Measurements from ENCODE around the gene TSC2.

Gene TSC2

DNA sequence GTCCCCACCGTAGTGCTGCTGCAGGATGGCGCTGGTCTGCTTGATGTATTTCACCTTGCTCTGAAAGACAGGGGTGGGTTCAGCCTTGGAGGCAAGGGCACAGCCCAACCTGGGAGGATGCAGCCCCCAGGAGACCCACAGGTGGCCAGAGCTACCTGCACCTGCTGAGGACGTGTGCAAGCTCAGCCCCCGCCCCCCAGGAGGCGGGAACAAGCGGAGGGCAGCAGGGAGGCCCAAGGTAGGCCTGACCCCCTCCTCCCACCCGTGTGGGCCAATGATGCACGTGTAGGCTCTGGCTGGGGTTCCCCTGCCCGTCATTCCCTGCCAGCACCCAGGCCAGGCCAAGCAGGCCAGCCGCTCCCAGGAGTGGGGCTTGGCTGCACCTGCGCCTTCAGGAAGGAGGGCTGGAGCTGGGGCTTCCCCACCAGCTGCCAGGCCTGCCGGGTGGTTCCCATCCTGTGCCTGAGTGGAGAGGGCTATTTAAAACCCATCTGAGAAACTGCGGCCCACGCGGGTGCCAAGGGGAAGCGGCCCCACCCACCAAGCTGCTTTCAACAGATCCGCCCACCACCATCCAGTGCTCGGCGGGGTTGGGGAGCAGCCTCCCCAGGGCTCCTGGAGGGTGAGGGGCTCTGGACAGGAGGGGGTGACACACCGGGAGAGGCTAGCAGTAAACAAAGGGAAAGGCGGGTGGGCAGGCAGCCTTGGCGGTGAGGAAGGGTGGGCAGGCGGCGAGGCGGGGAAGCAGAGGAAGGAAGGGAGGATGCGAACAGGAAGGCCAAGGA is 3.9 kb upstream of the TSC2 start:
- no peak for DNase-seq (ENCODE audit: low read depth)

DNA sequence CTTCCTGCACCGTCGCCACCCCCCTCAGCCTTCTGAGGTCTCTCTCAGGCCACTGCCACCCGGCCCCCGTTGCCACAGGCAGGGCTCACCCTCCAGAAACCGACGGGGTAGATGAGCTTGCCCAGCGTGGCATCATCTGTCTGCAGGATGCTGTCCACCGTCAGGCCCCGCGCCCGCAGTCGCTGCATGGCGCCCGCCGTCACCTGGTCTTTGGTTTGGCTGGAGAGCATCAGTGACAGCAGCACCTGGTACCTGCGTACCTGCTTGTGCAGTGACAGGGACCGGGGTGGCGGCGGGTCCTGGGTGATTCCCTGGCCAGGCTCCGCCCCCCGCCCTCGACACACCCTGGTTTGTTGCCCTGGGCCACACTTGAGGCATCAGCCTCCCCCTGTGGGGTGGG is 3.2 kb upstream of the TSC2 start:
- DNase-seq (ENCODE audit: low read depth), result no peak

DNA sequence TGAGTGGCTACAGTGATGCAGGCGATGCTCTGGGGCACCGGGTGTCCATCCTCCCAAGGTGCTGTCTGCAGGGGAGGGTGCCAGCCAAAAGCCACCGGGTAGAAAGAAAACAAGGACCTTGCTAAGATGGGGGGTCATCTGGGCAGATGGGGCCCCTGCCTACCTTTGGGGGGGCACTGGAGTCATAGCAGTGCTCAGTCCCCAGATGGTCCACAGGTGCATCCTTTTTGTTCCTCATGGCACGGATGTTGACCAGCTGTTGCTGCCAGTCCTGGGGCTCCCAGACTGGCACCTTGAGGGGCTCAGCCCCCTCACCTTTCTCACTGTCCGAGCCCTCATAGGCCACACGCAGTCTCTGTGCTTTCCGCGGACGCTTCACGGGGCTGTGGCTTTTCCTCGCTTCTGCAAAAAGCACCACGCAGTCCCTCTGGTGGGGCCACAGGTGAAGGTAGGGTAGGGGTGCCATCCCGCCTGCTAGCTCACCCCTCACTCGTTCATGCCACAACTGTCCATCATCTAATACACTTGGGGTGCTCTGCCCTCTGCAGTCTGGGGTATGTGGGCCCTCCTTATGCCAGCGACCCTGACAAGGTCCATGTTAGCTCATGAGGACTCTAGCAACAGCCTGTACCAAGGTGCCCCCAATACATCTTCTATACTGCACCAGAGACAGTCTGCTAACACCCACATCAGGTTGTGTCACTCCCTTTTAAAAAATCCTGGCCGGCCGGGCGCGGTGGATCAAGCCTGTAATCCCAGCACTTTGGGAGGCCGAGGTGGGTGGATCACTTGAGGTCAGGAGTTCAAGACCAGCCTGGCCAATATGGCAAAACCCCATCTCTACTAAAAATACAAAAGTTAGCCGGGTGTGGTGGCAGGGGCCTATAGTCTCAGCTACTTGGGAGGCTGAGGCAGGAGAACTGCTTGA is 1.6 kb upstream of the TSC2 start:
- DNase-seq (ENCODE audit: low read depth), result no peak

DNA sequence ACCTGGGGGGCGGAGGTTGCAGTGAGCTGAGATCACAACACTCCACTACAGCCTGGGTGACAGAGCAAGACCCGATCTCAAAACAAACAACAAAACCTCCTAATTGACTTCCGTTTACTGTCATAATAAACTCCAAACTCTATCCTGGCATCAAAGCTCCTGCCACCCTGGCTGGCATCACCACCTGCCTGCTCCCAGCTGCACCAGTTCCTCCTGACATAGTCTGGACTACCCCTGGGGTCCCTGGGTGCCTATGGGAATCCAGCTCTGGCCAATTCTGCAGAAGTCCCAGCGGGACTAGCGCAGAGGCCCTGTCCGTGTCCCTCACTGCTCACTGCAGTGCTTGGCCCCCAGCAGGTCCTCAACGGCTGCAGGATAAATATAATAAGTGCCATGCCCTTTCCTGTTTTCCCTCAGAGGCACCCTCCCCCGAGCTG is 874 bp upstream of the TSC2 start:
- no peak for DNase-seq (ENCODE audit: low read depth)

DNA sequence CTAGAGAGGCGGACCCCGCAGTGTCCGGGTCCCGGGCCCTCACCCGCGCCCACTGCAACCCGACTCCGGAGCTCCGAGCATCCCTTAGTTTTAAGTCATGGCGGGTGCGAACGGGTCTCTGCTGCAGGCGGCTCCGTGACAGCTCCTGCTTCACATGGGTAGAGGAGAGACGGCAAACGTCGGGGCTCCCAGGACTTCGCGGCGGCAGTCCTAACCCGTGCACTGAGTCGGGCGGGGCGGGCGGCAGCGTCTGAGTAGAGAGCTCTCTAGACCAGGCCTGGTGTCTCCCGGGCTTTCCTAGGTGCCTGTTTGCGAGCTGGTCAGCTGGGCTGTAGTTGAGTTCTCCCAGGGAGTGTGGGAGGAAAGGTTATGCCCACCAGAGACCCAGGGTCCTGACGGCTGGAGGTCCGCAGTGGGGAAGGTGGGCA is 345 bp downstream of the TSC2 start:
- DNase-seq (ENCODE audit: low read depth), result no peak

DNA sequence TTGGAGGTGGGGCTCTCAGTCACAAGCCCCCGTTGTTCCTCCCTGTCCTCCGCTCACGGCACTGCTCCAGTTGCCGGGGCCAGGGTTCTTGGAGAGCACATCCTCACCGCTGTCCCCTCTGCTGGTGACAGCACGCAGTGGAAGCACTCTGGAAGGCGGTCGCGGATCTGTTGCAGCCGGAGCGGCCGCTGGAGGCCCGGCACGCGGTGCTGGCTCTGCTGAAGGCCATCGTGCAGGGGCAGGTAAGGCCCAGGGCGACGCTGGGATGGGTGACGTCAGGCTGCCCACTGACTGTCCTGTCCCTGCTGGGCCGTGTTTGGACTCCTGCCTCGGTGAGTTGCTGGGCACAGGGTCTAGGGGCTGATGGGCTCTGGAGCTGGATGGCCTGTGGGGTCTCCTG is 5.4 kb downstream of the TSC2 start:
- DNase-seq (ENCODE audit: low read depth), result no peak

DNA sequence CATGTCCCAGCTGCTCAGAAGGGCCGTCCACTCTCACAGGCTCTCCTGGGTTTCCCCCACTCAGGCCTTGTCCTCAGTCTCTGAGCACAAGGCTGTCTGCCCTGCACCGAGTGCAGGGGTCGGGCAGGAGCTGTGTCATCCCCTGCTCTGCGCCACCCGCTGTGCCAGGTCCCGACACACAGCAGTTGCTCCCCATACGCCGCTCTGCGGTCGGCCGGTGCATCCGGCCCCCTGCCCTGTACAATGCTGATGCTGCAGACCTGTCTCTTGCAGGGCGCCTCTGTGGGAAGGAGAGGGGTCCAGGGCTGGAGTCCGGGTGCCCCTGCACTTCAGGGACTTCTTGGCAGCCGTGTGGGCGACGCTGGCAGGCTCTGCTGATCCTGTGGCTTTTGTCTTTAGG is 6.1 kb downstream of the TSC2 start:
- no peak for DNase-seq (ENCODE audit: low read depth)

DNA sequence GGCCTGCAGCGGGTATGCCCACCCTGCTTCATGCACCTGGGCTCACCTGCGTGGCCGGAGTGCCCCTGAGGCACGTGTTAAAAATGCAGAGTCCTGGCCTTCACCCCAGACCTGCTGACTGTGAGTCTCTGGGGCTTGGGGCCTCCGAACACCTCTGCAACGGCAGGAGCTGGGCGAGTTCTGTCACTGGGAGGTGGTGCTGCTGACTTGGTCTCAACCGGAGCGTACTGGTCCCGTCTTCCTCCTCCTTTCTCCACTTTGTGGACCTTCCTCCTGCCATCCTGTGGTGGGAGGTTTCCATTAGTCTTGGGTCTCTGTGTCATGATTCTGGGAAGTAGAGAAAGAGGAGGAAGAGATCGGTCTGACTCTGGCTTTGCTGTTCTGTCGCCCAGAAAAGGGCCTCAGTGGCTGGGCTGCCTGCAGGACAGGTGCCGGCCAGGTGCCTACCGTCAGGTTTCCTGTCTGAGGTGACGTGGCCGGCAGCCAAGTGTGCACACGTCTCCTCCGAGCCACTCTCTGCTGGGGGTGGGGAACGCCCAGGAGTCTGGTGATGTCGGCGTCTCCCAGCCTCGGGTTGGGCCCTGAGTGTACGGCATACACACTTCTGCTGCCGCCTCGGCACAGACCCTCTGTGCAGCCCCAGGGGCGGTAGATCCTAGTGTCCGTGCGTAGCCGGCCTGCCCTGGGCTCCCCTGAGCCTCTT is 6.9 kb downstream of the TSC2 start:
- DNase-seq (ENCODE audit: low read depth), result no peak

DNA sequence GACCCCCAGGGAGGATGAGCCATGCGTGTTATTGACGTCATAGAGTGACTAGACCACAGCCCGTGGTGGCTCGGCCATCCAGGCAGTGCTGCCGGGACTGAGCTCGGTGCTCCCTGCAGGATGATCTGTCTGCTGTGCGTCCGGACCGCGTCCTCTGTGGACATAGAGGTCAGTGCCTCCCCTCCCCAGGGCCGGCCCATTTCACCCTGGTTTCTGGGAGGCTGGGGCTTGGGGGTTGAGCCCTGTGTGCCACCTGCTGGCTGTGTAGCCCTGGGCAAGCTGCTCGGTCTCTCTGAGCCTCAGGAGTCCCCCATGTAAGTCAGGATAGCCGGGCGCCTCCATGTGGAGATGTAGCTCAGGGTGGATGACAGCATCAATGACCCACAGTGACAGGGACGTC is 8.3 kb downstream of the TSC2 start:
- no peak for DNase-seq (ENCODE audit: low read depth)

DNA sequence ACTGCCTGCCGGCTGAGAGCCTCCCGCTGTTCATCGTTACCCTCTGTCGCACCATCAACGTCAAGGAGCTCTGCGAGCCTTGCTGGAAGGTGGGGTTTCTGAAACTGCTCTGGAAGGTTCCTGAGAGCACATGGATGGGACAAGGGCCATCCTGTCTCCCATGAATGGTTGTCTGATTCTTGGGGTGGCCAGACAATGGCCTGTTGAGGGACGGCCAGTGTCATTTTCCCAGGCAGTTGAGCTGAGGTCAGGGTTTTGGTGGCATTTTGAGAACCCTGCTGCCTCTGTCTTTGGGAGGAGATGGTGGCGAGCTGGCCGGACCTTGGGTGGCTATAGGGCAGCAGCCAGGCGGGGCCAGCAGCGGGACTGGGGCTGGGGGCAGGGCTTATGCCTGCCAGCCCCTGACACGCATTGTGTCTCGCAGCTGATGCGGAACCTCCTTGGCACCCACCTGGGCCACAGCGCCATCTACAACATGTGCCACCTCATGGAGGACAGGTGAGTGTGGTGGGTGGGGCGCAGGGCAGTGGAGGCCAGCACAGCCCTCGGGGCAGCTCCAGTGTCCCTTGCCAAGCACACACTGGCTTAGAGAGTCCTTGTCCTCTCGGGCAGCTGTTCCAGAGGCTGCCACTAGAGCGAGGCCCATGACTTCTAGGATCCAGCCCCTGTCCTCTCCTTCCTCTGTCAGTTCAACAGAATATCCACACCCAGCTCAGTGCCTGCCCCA is 9.1 kb downstream of the TSC2 start:
- no peak for DNase-seq (ENCODE audit: low read depth)

DNA sequence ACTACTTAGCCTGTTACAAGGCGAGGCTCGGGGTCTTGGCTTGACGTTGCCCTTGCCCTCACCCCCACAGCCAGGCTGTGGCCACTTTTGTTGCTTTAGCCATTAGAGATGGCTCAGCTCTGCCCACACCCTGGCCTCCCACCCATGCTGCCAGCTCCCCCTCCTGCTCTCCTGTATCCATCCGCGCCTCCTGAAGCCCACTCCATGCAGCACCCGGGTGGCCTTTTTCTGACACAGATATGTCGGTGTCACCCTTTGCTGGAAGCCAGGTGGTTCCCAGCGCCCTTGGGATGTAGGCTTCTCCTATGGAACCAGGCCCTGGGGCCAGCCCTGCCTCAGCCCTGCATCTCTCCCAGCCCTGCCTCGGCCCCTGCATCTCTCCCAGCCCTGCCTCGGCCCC is 9.7 kb downstream of the TSC2 start:
- DNase-seq (ENCODE audit: low read depth), result no peak

DNA sequence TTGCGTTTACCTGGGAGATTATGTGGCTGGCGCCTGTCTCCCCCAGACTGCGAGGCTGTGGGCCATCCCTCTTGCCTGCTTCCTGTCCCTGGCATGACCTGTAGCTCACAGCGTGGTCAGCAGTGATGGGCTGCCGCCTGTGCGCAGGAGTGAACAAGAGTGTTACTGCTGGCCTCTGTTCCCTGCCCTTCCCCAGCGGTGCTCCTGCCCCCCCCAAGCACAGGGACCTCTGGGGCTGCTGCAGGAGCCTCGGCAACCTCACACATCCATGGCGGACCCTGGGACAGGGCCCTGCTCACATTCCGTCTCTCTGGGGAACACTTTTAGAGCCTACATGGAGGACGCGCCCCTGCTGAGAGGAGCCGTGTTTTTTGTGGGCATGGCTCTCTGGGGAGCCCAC is 10.6 kb downstream of the TSC2 start:
- DNase-seq (ENCODE audit: low read depth), result no peak

DNA sequence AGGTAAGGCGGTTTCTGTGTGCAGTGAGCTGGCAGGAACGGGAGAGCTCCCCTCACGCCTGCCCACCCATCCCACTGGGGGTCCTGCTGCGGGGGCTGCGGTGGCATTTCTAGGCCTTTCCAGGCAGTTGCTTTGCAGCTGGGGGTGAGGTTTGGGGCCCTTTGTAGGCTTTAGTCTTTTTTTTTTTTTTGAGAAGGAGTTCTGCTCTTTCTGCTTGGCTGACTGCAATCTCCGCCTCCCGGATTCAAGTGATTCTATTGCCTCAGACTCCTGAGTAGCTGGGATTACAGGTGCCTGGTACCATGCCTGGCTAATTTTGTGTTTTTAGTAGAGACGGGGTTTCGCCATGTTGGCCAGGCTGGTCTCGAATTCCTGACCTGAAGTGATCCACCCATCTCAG is 11.1 kb downstream of the TSC2 start:
- DNase-seq (ENCODE audit: low read depth), result no peak

DNA sequence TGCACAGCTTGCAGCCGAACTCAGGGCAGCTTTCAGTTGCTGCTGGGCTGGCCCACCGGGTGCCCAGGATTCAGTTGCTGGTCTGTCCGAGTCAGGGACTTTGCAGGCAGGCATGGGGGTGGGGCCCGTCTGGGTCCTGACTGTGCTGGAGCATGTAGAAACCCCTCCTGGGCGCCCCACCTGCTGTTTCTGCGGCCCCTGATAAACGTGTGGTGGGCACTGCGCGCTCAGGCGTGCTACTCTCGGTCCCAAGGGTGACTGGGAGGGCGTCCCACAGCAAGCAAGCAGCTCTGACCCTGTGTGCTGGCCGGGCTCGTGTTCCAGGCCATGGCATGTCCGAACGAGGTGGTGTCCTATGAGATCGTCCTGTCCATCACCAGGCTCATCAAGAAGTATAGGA is 12.6 kb downstream of the TSC2 start:
- no peak for DNase-seq (ENCODE audit: low read depth)

DNA sequence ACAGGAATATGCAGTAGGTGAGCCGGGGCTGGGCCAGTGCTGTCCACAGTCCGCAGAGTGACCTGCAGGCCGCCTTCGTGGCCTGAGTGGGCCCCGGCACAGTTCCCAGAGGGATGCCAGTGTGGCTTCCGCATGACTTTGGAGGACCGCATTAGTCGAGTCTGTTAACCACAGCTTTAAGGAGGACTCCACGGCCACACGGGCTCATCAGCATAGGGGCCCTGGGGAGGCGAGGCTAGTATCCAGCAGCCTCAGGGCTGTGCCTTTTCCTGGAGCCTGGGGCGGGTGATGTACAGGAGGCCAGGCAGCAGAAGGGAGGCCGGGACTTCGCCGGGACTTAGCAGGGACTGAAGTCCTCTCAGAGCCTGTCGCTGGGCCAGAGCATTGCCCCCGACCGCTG is 13.2 kb downstream of the TSC2 start:
- DNase-seq (ENCODE audit: low read depth), result no peak

DNA sequence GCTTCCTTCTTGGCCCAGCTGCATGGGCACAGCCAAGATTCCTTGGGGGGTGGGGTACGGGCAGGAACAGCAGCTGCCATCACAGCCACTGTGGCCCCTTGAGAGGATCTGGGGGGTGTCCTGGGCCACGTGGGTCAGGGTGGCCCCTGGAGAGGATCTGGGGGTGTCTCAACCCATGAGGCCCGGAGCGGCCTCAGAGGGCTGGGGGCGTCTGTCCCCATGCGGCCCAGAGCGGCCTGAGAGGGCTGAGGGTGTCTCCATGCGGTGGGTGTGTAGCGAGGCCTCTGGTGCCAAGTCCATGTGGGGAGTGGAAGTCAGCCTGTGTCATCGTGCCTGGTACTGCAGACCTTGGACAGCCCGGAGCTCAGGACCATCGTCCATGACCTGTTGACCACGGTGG is 13.7 kb downstream of the TSC2 start:
- DNase-seq (ENCODE audit: low read depth), result no peak

DNA sequence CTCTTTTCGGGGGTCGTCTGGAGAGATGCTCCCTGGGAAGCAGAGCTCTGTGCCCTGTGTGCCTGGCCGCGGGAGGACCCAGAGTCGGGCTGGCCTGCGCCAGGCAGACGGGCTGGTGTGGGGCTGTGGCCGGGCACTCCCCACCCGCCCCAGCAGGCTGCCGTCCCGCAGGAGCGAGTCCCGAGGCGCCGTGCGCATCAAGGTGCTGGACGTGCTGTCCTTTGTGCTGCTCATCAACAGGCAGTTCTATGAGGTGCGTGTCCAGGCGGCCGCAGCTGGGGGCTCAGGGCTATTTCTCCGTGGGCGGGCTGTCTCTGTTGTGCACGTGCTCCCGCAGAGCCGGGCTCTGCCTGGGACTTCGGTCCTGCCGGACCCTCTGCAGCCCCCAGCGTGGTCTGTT is 15.0 kb downstream of the TSC2 start:
- no peak for DNase-seq (ENCODE audit: low read depth)

DNA sequence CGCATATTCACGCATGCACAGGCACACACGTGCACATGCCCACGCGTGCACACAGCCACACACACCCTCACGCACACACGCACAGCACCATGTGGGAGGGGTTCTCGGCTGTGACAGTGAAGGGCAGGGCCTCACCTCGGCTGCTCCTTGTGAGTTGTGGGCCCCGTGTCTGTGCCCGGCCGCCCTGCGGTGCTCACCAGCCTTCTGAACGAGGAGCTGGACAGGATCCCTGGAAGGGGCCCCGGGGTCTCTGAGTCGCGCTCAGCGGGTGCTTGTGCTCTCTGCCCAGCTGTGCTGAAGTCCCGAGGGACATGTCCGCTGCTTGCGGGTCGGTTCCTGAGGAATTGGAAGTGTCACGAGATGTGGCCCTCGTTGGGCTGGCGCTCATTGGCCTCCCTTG is 16.1 kb downstream of the TSC2 start:
- DNase-seq (ENCODE audit: low read depth), result no peak

DNA sequence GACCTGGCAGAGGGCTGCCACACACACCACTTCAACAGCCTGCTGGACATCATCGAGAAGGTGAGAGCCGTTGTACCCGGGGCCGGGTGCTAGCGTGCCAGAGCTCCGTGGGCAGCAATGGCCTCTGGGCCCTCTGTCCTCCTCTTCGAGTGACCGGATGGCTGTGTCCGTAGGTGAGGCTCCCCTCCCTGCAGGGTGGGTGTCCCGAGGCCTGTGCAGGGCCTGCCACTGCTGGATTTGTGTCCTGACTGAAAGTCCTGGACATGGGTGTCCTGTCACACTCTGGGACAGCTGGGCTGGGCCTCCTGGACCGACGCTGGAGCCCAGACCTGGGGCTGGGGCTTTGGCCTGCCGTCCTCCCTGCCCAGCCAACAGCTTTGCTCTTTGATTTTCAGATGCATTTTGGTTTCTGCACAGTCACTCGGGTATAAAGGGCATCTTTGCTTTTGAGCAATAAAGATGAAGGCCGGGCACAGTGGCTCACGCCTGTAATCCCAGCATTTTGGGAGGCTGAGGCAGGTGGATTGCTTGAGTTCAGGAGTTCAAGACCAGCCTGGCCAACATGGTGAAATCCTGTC is 16.7 kb downstream of the TSC2 start:
- DNase-seq (ENCODE audit: low read depth), result no peak

DNA sequence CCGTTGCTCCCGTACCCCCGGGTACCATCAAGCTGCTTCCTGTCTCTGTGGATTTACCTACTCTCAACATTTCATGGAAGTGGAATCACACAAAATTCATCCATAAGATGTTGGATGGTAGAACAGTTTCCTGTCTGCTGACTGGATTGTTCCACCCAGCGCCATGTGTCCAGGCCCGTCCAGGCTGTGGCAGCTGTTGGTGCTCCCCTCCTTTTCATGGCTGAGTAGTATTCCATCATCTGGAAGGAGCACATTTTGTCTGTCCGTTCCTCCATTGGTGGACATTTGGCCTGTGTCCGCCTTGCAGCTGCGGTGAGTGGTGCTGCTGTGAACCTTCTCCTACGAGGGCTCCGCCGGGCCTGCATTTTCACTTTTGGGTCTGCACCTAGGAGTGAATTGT is 18.4 kb downstream of the TSC2 start:
- DNase-seq (ENCODE audit: low read depth), result no peak

DNA sequence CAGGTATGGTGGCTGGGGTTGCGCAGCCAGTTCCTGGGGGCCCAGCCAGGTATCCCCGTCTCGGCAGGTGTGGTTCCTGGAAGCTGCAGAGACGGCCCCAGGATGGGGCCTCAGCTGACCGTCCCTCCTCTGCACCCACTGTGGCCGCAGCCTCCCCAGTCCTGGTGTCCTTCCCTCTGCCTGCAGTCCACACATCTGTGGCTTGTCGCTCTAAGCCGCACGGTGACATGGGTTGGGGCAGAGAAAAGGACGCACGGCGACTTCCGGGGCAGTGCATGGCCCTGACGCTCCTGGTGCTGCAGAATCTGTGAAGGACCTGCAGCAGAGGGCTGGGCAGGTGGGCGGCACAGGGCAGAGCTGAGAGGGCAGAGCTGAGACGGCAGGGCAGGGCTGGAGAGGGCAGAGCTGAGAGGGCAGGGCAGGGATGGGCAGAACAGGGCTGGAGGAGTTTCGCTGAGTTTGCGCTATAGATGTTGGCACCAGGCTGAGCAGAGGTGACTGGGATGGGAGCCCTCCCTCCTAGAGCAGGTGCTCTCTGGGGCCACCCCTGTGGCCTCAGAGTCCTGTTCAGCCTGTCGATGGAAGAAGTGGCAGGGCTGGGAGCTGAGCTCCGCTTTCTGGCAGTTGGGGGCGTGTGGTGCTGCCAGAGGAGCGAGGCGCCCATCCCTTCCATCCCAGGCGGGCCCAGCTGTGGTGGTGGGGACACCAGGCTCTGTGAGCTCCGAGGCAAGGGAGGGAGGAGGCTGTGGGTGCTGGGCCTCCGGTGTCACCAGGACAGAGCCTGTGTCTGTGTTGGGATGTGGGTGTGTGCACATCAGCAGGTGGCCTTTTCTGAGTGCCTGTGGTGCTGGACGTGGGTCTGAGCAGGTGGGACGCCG is 23.0 kb downstream of the TSC2 start:
- DNase-seq (ENCODE audit: low read depth), result no peak

Measured in stimulated activated CD8-positive, alpha-beta memory T cell treated with anti-CD3 and anti-CD28 coated beads, Interleukin-7, amount 100 ng/mL, for 24 hours (primary cell).